HuH-7 (cell line): ENCODE measurements around the gene ARRDC5.
A peak's percentile ranks its signal among the peaks of the same experiment; 100 is the strongest.
"Not testable (repeated sequence)": the region's sequence is repeated elsewhere in the genome, so short reads cannot be mapped to it uniquely, and the experiment has no call there.

ENCODE experiments used
- DNase-seq: peaks from one replicate; pipeline ENCODE4 v3.0.0; 2011; ENCODE audit warnings: low spot score

The ARRDC5 gene

GRCh38 chr19:4868286-4868834 is 34.3 kb downstream of the ARRDC5 start:
- DNase-seq = no peak

GRCh38 chr19:4867534-4868285 is 35.0 kb downstream of the ARRDC5 start, which contains the start of gene PLIN3:
Gene PLIN3 (minus strand): TSS chr19:4867667. CDS start chr19:4861394, 6,273 bp downstream.
- DNase-seq = peak; percentile 97

GRCh38 chr19:4866595-4867424 is 35.9 kb downstream of the ARRDC5 start:
- no peak for DNase-seq

GRCh38 chr19:4861147-4861546 is 41.5 kb downstream of the ARRDC5 start:
- DNase-seq = no peak

- DNase-seq = no peak
Measured at GRCh38 chr19:4859697-4860096, 43.0 kb downstream of the ARRDC5 start.

- not testable (repeated sequence) for DNase-seq
Measured at GRCh38 chr19:4856468-4856867, 46.2 kb downstream of the ARRDC5 start.

GRCh38 chr19:4853506-4853905 is 49.2 kb downstream of the ARRDC5 start:
- DNase-seq = not testable (repeated sequence)

GRCh38 chr19:4852484-4852883 is 50.2 kb downstream of the ARRDC5 start:
- no peak for DNase-seq

- DNase-seq = peak; percentile 78
Measured at GRCh38 chr19:4851551-4852290, 51.0 kb downstream of the ARRDC5 start.

GRCh38 chr19:4849019-4849418 is 53.7 kb downstream of the ARRDC5 start:
- DNase-seq = no peak

- no peak for DNase-seq
Measured at GRCh38 chr19:4847190-4847973, 55.3 kb downstream of the ARRDC5 start.

- DNase-seq = not testable (repeated sequence)
Measured at GRCh38 chr19:4845975-4846374, 56.7 kb downstream of the ARRDC5 start.

- DNase-seq = no peak
Measured at GRCh38 chr19:4844348-4845179, 58.1 kb downstream of the ARRDC5 start.

- no peak for DNase-seq
Measured at GRCh38 chr19:4843647-4843965, 59.1 kb downstream of the ARRDC5 start.
